Right cardiac atrium (tissue), 5 donors: ENCODE measurements around the gene SYT12. TPM values are rescaled to one million over a fixed set of nuclear protein-coding genes. Genes with fewer than 3 reads are reported as not detected.

Experiments used
- ATAC-seq, 2 donors: fragments of 200-7000 bp; cut with Tn5 transposase; one replicate each; pipeline versions ENCODE4 v1.8.0 to v1.9.1; 2020; ENCODE audit warnings: moderate library complexity in 2 of 2, mild to moderate bottlenecking in 1 of 2
- DNase-seq, 3 donors: peaks; one replicate each; pipeline ENCODE4 v3.0.0-alpha.2; 2020
- H3K27ac ChIP-seq: one replicate; pipeline ENCODE4 v1.5.1; 2013; ENCODE audit warnings: mild to moderate bottlenecking, low read length, control low read depth, moderate library complexity
- H3K27me3 ChIP-seq: one replicate; pipeline ENCODE4 v1.6.1; 2013; ENCODE audit not compliant: control insufficient read depth, insufficient read depth
- H3K4me1 ChIP-seq: one replicate; pipeline ENCODE4 v1.6.1; 2013; ENCODE audit warnings: low read length; ENCODE audit not compliant: control insufficient read depth, insufficient read depth
- H3K4me3 ChIP-seq: one replicate; pipeline ENCODE4 v1.5.1; 2013; ENCODE audit warnings: low read length, control low read depth
- H3K9me3 ChIP-seq: one replicate; pipeline ENCODE4 v1.6.1; 2013; ENCODE audit warnings: low read length; ENCODE audit not compliant: control insufficient read depth
- WGBS: extraction: QIAGEN DNeasy Blood & Tissue Kit; methylation state at CpG from one replicate; pipeline ENCODE4 v1.1.7; 2013; 5-methylcytosine and 5-hydroxymethylcytosine counted together
- intact Hi-C, 4 donors: fragments of 100-400 bp; cut with DNase I; formaldehyde crosslinking; loops; one replicate each; pipeline versions ENCODE4 v1.11.0 to v1.14.0; 2022 to 2023
- polyA plus RNA-seq: library from polyadenylated mRNA; stranded (reverse); fragments of 200-250 nt; gene quantifications from one replicate; pipeline ENCODE4 v1.2.3, GENCODE V29; 2013
- total RNA-seq, 4 donors: library from RNA; stranded (reverse); fragmentation: NEBNext Ultra II Directional; extraction: Animal tissue kit (Norgen Biotek cat#: 25700); gene quantifications; one replicate each; pipeline ENCODE4 v1.2.1, GENCODE V29; 2021
- donor health status: healthy with polysubstance abuse.
- donor health status: DM: no; HTN: yes; CAD: no.
- donor health status: DM: no; HTN: no; CAD: no.
- donor health status: DM: no; HTN: yes; CAD: no; lungs with severe emphysema.
- donor health status: DM: yes; HTN: yes; CAD: no.

The SYT12 gene
- total and polyA plus RNA-seq, 5 donors, result 0.11 to 1.4 (median 0.18) TPM

DNA sequence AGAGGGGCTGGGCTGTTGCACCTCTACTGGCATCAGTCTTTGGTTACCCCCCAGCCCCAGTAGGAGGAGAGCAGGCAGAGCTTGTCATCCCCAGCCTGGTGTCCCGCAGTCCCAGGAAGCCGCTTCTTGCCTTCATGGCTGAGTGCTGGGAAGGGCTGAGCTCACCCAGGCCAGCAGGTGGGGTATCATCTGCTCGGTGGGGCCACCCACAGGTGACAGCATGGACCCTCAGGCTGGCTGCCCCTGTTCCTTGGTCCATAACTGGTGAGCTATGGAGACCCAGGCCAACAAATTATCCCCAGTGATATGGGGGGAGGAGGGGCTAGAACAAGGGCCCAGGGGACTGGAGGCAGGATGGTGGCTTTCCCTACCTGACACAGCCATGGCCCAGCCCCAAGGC is 27.2 kb downstream of the SYT12 start:
- DNase-seq (no peak), ATAC-seq (no peak)
- WGBS, result 94% methylated on average over 3 of the region's 3 CpGs
- Histone ChIP-seq H3K4me3 (no peak overlapping the region), H3K27me3 (no peaks in the 10 kb centered on the region), H3K4me1 (no peaks in the 10 kb centered on the region), H3K9me3 (no peaks in the 10 kb centered on the region), H3K27ac (no peak overlapping the region)
- intact Hi-C loops, result no loop called here

DNA sequence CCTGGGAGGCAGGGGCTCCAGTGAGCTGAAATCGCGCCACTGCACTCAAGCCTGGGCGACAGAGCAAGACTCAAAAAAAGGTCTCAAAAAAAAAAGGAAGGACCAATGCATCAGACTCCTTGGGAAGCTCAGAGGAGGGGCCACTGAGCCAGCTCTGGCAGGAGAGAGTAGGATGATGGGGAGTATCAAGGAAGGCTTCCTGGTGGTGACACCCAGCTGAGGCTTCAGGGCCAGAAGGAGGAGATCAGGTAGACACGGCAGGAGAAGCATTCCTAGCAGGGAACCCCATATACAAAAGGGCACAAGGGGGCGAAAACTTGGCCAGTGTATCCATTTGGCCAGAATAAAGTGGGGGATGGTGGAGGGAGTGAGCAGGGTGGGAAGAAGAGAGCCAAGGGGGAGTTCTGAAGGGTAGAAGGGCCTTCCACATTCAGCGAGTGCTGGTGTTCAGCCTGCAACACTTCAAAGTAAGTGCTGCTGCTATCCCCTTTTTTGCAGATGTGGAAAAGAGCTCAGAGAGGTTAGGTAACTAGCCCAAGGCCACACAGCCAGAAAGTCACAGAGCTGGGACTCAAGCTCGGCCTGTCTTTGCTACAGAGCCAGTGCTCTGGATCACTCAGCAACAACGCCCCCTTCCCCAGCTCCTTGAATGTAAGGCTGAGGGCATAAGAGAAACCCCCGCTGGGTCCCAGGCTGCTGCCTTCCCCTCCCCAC is 28.4 kb downstream of the SYT12 start:
- no peak for ATAC-seq
- Histone ChIP-seq H3K27me3 (no peaks in the 10 kb centered on the region), H3K4me3 (no peak overlapping the region), H3K9me3 (no peaks in the 10 kb centered on the region), H3K4me1 (no peaks in the 10 kb centered on the region), H3K27ac (no peak overlapping the region)
- 89% methylated on average over 9 of the region's 9 CpGs for WGBS
- DNase-seq, result peak in 1 of 3 donors; percentile 1
- intact Hi-C loops, result no loop called here

DNA sequence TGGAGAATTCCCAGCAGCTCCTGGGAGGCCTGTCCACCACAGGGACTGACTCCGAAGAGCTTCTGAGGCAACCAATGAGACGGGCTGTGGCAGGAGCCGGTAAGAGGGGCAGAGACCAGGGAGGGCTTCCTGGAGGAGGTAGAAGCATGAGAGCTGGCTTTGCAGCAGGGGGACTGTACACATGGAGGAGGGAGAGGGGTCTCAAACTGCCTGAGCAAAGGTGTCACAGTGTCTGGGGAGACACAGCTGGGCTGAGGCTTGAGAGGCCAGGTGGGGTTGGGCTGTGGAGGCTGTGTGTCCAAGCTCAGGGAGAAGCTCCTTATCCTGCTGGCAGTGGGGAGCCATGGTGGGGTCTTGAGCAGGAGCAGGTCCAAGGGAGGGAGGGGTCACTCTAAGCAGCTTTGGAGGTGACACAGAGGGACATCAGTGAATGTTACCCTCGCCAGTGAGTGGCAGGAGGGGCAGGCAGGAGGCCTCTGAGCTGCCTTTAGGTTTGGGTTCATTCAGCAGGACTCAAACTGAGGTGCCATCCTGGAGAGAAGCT is 29.1 kb downstream of the SYT12 start:
- Histone ChIP-seq H3K27me3 (no peaks in the 10 kb centered on the region), H3K4me3 (no peak overlapping the region), H3K9me3 (no peaks in the 10 kb centered on the region), H3K27ac (no peak overlapping the region), H3K4me1 (no peaks in the 10 kb centered on the region)
- intact Hi-C loops, result no loop called here
- no peak for ATAC-seq
- DNase-seq, result peak in 1 of 3 donors; percentile 9
- WGBS, result 84% methylated on average over 4 of the region's 4 CpGs

DNA sequence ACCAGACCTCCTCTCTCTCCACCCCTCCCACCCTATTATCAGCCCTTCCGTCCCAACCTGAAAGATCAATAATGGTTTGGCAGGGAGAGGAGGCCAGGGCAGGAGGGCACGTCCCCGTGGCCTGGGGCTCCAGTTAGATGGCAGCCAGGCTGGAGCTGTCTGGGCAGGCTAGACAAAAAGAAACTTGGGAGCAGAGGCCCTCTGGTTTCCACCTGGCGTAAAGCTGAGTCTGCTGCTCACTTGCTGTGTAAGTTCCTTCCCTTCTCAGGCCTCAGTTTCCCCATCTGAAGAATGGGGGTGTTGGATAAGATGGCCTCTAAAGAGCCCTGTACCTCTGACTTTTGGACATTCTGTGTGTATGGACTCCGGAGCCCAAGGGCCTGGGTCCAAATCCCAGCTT is 30.0 kb downstream of the SYT12 start:
- ATAC-seq (no peak), DNase-seq (peak in 1 of 3 donors; percentile 11)
- intact Hi-C loops, result no loop called here
- H3K4me3 ChIP-seq, result no peak overlapping the region
- H3K27me3 ChIP-seq, result no peaks in the 10 kb centered on the region
- WGBS, result 87% methylated on average over 5 of the region's 5 CpGs
- no peak overlapping the region for H3K27ac ChIP-seq
- no peaks in the 10 kb centered on the region for H3K9me3 ChIP-seq
- no peaks in the 10 kb centered on the region for H3K4me1 ChIP-seq

DNA sequence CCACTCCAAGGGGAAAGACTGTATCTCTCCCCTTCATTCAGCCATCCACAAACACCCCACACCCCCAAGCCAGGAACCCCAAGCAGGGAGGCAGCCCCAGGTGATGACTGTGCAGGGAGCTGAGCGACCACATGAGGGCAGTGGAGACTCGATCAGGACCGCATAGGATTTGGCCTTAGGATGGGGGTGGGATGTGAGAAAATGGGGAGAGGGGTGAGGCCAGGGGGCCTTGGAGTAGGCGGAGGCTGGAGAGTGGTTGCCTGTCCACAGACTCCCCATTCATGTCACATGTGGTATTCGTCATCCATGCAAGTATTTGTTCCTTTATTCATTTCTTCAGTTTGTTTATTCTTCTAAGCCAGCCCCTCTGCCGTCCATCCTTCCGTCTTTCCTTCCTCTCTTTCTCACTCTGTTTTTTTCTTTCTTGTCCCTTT is 31.0 kb downstream of the SYT12 start:
- Histone ChIP-seq H3K27me3 (no peaks in the 10 kb centered on the region), H3K4me1 (no peaks in the 10 kb centered on the region), H3K4me3 (no peak overlapping the region), H3K27ac (peak overlapping the region; percentile 61), H3K9me3 (no peaks in the 10 kb centered on the region)
- ATAC-seq, result peak; percentile 45 to 47
- DNase-seq, result peak in 1 of 3 donors; percentile 75
- WGBS, result 23% methylated on average over 7 of the region's 7 CpGs
- intact Hi-C loops, result no loop called here

DNA sequence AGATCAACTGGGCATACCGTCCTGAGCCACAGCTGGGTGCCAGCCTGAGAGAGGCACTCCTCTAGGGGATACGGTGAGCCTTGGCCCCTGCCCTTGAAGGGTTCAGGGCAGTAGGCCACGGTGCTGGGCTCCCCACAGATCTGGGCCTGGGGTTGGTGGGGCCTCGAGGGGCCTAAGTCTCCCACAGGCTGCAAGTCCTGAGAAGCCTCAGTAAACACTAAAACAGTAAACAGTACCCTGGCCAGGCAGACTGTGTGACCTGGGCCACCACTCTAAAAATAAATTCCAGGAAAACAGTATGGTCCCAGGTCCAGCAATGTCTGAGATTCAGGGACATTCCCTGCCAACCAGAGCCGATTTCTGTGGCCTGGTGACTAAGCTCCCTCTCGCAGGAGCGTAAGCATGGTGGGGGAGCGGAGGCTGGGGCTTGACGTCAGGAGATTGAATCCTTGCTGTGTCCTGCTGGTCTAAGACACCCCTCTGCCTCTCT is 31.5 kb downstream of the SYT12 start:
- intact Hi-C loops, result no loop called here
- no peaks in the 10 kb centered on the region for H3K27me3 ChIP-seq
- DNase-seq (peak in 2 of 3 donors; percentile 50 to 59), ATAC-seq (peak; percentile 8 to 19)
- peak overlapping the region; percentile 61 for H3K27ac ChIP-seq
- H3K9me3 ChIP-seq, result no peaks in the 10 kb centered on the region
- H3K4me1 ChIP-seq, result no peaks in the 10 kb centered on the region
- 57% methylated on average over 9 of the region's 9 CpGs for WGBS
- H3K4me3 ChIP-seq, result no peak overlapping the region

DNA sequence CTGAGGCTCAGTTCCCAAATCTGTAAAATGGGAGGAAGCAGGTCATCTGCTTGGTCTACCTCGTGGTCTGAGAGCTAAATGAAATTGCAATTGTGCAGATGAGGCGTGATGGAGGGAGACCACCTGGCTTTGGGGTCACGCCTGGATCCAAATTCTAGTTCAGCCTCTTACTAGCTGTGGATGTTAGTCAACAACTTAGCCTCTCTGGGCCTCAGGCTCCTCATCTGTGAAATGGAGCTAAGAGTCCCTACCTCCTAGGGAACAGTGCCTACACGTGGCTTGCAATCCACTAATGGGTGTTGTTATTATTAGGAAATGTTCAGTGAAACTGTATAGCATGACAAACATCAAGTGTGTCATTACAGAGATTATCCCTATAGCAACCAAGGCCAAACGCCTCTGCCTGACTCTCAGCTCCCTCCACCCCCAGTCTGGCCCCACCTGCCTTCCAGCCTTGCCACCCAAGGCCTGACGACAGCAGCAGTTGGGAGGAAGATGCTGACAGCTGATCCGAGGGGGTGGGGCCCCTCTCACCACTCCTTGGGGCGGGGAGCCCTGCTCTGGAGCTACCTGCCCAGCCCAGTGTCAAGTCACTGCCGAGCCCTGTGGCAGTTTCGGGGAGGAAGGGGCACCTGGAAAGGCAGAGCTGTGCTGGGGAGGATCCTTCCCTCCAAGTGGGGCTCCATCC is 32.0 kb downstream of the SYT12 start:
- WGBS, result 52% methylated on average over 10 of the region's 10 CpGs
- Histone ChIP-seq H3K27me3 (no peaks in the 10 kb centered on the region), H3K4me1 (no peaks in the 10 kb centered on the region), H3K4me3 (no peak overlapping the region), H3K9me3 (no peaks in the 10 kb centered on the region), H3K27ac (peak overlapping the region; percentile 61)
- intact Hi-C loops, result no loop called here
- peak; percentile 73 to 80 for ATAC-seq
- peak; percentile 65 to 89 (median 87) for DNase-seq

DNA sequence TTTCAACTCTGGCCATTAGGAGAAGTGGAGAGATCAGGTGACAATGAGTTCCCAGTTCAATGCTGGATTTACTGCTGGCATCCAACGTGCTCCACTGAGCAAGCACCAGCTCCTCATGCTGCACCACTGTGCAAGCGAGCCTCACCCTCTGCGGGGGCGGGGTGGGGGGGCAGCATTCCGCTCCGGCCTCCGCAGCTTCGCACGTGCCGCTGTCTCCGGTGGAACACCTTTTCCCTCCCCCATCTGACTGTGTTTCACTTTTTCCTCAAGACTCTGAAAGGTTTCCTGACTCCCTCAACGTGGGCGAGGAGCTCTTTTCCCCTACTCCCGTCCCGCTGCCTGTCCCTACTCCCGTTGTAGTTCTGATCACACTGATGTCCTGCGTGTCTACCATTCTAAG is 32.9 kb downstream of the SYT12 start:
- WGBS, result 11% methylated on average over 17 of the region's 17 CpGs
- no peaks in the 10 kb centered on the region for H3K9me3 ChIP-seq
- peak in 1 of 3 donors; percentile 40 for DNase-seq
- ATAC-seq, result peak in 1 of 2 donors; percentile 10
- H3K4me1 ChIP-seq, result no peaks in the 10 kb centered on the region
- H3K4me3 ChIP-seq, result no peak overlapping the region
- H3K27ac ChIP-seq, result no peak overlapping the region
- H3K27me3 ChIP-seq, result no peaks in the 10 kb centered on the region
- intact Hi-C loops, result no loop called here

DNA sequence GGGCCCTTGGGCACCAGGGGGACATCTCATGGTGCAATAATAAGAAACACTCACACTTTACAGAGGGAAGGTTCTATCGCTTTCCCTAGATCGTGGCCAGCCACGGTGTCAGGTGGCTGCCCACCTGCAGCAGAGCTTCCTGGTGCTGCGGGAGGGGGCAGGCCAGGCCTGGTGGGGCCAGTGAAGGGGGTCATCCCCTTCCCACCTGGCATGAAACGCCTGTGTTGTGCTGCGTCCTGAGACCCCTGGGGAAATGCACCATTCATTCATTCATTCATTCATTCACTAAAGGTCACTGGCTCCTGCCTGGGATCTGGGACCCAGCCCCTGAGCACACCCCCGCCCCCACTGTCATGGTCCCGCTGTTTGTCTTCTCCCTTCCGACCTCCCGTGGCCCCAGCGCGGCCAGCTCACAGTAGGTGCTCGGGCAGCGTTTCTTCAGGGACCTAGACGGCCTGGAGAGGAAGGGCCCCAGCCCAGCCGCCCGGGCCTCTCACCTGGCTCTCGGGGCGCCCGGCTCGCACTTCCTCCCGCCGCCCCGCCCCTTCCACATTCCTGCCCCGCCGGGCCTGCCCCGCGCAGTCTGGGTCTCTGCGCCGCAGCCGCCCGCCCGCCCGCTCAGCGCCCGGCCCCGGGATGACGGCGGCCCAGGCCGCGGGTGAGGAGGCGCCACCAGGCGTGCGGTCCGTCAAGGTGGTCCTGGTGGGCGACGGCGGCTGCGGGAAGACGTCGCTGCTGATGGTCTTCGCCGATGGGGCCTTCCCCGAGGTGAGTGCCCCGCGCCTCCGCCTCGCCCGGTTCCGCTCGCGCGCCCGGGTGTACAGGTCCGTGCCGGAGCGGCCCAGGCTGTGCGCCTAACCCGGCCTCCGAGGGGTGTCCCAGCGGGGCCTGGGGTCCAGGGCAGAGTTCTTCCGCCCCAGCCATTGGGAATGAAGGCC is 33.6 kb downstream of the SYT12 start, which contains the start of gene RHOD:
RHOD (plus strand) TSS at position 581 of the 938 bp plus-strand sequence; CDS start at position 637, 56 bp downstream.
- Histone ChIP-seq H3K9me3 (no peaks in the 10 kb centered on the region), H3K4me1 (no peaks in the 10 kb centered on the region), H3K4me3 (peak within 1 kb of the TSS; percentile 51), H3K27me3 (no peaks in the 10 kb centered on the region), H3K27ac (peak within 1 kb of the TSS; percentile 61)
- intact Hi-C loops, result no loop called here
- peak; percentile 54 to 80 (median 75) for DNase-seq
- peak; percentile 61 to 69 for ATAC-seq
- WGBS, result 3% methylated on average over 72 of the region's 72 CpGs

DNA sequence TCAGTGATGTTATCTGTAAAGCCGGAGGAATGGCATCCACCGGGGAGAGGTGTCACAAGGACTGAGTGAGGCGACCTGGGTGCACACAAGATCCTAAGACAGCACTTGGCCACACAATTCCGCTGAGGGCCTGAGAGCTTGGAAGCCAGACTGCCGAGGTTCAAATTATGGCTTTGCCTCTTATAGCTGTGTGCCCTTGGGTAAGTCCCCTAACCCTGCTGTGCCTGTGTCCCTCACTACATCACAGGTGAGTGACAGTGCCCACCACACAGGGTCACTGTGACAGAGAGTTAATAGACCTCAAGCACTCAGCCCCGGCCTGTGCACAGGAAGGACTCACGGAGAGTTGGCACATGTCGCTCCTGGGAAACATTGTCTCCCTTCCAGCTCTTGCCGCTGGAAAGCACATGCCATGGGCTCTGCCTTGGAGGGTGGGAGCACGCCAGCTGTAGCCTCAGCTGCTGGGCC is 34.3 kb downstream of the SYT12 start:
- 35% methylated on average over 10 of the region's 10 CpGs for WGBS
- Histone ChIP-seq H3K27ac (peak overlapping the region; percentile 61), H3K27me3 (no peaks in the 10 kb centered on the region), H3K9me3 (no peaks in the 10 kb centered on the region), H3K4me3 (peak overlapping the region; percentile 51), H3K4me1 (no peaks in the 10 kb centered on the region)
- DNase-seq, result peak in 1 of 3 donors; percentile 61
- intact Hi-C loops, result no loop called here
- ATAC-seq, result peak; percentile 4 to 6
